ENCODE results near the gene FAM114A1.

GRCh38 chr4:38923746-38924145 is 56.1 kb downstream of the FAM114A1 start:
- TF ChIP-seq CTCF (IDR thresholded peaks at IDR 0.05) (no peak), EZH2phosphoT487 (IDR thresholded peaks at IDR 0.05) (no peak)

Measured in neural progenitor cell (in vitro differentiated cells).